IPS DF 6.9 (cell line): ENCODE measurements around the gene KRT2.
"Not testable (repeated sequence)": the region's sequence is repeated elsewhere in the genome, so short reads cannot be mapped to it uniquely, and the experiment has no call there.

Experiments
- DNase-seq: peaks from one replicate; pipeline ENCODE4 v3.0.0-alpha.2; 2013; ENCODE audit warnings: low read depth, low spot score
- H3K27ac ChIP-seq: one replicate; pipeline ENCODE4 v1.5.1; 2013; ENCODE audit warnings: low read length, control low read depth
- H3K27me3 ChIP-seq: 2 replicates; pipeline ENCODE4 v1.6.1; 2013; ENCODE audit warnings: mild to moderate bottlenecking, low read length; ENCODE audit not compliant: control insufficient read depth, insufficient read depth
- H3K36me3 ChIP-seq: 2 replicates; pipeline ENCODE4 v1.6.1; 2013; ENCODE audit warnings: low read length; ENCODE audit not compliant: control insufficient read depth, insufficient read depth
- H3K4me1 ChIP-seq: 2 replicates; pipeline ENCODE4 v1.6.1; 2013; ENCODE audit warnings: low read length; ENCODE audit not compliant: control insufficient read depth, insufficient read depth
- H3K4me3 ChIP-seq: 2 replicates; pipeline ENCODE4 v1.5.1; 2013; ENCODE audit warnings: mild to moderate bottlenecking, low read length
- H3K9me3 ChIP-seq: 2 replicates; pipeline ENCODE4 v1.6.1; 2013; ENCODE audit warnings: low read length, inconsistent platforms; ENCODE audit not compliant: control insufficient read depth, insufficient read depth
- WGBS: extraction: QIAGEN DNeasy Blood & Tissue Kit; methylation state at CpG from one replicate; pipeline ENCODE4 v1.1.7; 2013; ENCODE audit warnings: mixed read lengths, missing lambda C conversion rate; ENCODE audit not compliant: insufficient read length, insufficient coverage; 5-methylcytosine and 5-hydroxymethylcytosine counted together

The KRT2 gene

DNA sequence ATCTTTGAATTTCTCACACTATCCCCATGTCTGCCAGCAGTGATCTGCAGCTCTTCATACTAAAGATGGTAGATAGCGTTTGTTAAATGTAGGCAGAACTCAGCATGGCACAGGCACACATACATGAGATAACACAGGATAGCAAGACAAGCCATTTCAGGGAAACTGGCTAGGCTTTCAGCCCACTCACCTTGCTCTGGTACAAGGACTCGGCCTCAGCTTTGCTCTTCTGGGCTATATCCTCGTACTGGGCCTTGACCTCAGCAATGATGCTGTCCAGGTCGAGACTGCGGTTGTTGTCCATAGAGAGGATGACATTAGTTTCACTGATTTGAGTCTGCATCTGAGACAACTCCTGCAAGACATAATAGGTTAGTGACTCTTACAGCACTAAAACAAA is 25.1 kb upstream of the KRT2 start:
- H3K27ac ChIP-seq, result no peak overlapping the region
- DNase-seq, result no peak
- no peaks in the 10 kb centered on the region for H3K27me3 ChIP-seq
- H3K4me3 ChIP-seq, result no peak overlapping the region
- H3K36me3 ChIP-seq, result no peaks in the 10 kb centered on the region
- no peaks in the 10 kb centered on the region for H3K9me3 ChIP-seq
- no CpG with 5 or more reads among the region's 5 CpGs for WGBS
- H3K4me1 ChIP-seq, result no peaks in the 10 kb centered on the region

DNA sequence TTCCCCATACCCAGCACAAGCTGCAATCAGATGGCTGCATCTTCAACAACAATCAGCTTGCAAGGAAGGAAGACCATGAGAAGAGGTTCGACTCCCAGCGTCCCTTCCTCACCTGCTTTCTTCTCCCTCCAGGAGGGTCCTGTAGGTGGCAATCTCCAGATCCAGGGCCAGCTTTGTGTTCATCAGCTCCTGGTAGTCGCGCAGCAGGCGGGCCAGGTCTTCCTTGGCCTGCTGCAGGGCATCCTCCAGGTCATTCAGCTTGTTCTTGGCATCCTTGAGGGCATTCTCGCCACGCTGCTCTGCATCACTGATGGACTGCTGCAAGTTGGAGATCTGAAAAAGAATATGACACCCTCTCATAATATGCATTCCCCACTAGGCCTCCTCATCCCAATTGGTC is 24.2 kb upstream of the KRT2 start:
- Histone ChIP-seq H3K4me3 (no peak overlapping the region), H3K36me3 (no peaks in the 10 kb centered on the region), H3K27ac (no peak overlapping the region), H3K27me3 (no peaks in the 10 kb centered on the region), H3K9me3 (no peaks in the 10 kb centered on the region), H3K4me1 (no peaks in the 10 kb centered on the region)
- no CpG with 5 or more reads among the region's 7 CpGs for WGBS
- DNase-seq, result no peak

DNA sequence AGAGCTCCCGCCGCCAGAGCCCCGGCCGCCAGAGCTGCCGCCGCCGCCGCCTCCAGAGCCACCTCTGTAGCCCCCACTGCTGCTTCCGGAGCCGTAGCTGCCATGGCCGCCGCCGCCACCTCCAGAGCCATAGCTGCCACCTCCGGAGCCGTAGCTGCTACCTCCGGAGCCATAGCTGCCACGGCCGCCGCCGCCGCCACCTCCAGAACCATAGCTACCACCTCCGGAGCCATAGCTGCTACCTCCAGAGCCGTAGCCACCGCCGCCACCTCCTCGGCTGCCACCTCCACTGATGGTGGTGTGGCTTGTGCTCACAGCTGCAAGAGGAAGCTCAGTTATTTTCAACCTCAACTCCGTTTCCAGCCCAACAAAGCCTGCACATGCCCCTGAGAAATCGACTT is 23.3 kb upstream of the KRT2 start:
- WGBS, result no CpG with 5 or more reads among the region's 28 CpGs
- no peaks in the 10 kb centered on the region for H3K36me3 ChIP-seq
- no peak overlapping the region for H3K27ac ChIP-seq
- DNase-seq, result no peak
- H3K4me1 ChIP-seq, result no peaks in the 10 kb centered on the region
- H3K27me3 ChIP-seq, result no peaks in the 10 kb centered on the region
- H3K4me3 ChIP-seq, result no peak overlapping the region
- H3K9me3 ChIP-seq, result no peaks in the 10 kb centered on the region

DNA sequence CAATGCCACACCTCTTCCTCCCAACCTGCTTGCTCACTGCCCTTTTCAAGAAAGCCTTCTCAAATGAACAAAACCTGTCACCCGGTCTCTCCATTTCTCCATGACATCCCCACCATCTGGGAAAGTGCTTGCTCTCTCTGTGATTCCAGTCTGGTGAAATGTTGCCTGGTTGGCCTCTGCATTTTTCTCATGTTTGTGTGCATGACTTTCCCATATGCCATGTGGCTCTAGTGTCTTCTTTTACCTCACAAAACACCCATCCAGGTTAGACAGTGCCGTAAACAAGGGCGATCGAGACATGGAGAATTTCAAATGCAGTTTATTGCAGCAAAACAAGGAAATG is 22.4 kb upstream of the KRT2 start:
- no peaks in the 10 kb centered on the region for H3K4me1 ChIP-seq
- H3K27ac ChIP-seq, result no peak overlapping the region
- no CpG with 5 or more reads among the region's 4 CpGs for WGBS
- H3K27me3 ChIP-seq, result no peaks in the 10 kb centered on the region
- no peak overlapping the region for H3K4me3 ChIP-seq
- no peaks in the 10 kb centered on the region for H3K9me3 ChIP-seq
- no peaks in the 10 kb centered on the region for H3K36me3 ChIP-seq
- no peak for DNase-seq

DNA sequence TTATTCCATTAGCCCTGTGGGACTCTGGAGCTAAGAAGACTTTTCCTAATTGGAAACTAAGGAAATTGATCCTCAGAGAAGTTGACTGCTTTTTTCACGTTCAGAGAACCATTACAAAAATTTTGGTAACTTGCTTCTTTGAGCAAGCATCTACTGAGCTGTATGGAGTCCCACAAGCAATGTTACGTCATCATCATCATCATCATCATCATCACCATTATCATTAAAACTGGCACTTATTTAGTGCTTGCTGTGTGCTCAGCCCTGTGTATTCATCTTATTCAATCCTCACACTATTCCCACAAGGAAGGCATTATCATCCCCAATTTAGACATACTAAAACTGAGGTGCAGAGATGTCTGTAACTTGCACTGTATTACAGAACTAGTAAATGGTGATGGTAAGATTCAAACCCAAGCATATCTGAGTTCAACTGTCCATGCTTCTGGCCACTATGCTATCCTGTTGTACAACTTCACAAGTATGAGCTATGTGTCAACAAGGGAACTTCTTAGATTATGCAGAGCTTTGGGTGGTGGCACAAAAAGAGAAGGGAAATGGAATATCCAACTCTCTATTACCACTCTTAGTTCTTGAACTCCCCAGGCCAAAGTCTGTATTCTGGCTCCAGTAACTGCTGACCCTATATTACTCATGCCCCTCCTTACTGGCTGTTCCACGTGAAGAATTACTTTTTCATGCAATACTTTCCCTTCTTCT is 21.9 kb upstream of the KRT2 start:
- no peak for DNase-seq
- Histone ChIP-seq H3K4me1 (no peaks in the 10 kb centered on the region), H3K27ac (no peak overlapping the region), H3K27me3 (no peaks in the 10 kb centered on the region), H3K4me3 (no peak overlapping the region), H3K9me3 (no peaks in the 10 kb centered on the region), H3K36me3 (no peaks in the 10 kb centered on the region)
- WGBS, result no CpG with 5 or more reads among the region's 3 CpGs

DNA sequence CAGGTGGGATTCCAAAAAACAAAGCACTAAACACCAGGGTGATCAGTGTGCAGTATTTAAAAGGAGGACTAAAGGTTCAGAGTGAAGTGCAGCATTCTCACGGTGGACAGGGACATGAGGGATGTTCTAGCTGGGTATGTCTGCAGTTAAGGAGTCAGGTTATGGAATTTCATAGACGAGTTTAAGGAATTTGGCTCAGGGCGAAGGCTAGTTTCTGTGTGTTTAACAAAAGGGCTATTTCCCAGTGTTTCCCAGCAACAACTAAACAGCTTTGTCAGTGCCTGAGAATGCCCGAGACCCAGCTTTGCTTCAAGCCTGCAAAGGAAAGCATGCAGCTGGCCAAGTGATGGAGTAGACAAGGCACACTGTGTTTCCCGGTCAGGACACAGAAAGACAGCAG is 21.2 kb upstream of the KRT2 start:
- H3K27ac ChIP-seq, result no peak overlapping the region
- H3K9me3 ChIP-seq, result no peaks in the 10 kb centered on the region
- H3K4me3 ChIP-seq, result no peak overlapping the region
- H3K27me3 ChIP-seq, result no peaks in the 10 kb centered on the region
- DNase-seq, result no peak
- WGBS, result no CpG with 5 or more reads among the region's 5 CpGs
- no peaks in the 10 kb centered on the region for H3K4me1 ChIP-seq
- no peaks in the 10 kb centered on the region for H3K36me3 ChIP-seq

DNA sequence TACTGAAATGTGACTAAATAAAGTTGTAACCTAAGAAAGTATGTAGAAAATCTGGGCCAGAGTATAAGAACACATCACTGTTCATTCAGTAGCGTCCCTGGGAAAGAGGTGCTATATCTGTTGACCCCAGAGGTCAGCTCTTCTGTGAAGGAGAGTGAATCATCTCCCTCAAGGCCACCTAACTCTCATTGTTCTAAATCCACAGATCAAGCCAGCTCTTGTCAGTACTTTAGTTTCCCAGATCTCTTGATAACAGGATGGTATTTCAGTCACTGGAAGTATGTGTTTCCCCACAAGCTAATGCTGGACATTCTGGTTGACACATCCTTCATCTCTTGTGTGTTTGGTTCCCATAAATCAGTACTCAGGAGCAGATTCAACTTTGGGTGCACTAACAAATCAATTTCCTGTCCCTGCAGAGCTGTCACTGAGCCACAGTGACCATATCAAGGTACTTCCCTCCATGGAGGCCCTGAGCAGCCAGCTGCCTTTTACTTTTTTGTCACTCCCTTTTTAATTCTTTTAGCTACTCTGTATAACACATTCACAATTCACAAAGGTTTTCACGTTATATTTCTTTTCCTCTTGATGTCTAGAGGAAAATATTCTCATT is 20.4 kb upstream of the KRT2 start:
- no peaks in the 10 kb centered on the region for H3K9me3 ChIP-seq
- WGBS, result no CpG with 5 or more reads among the region's 2 CpGs
- no peaks in the 10 kb centered on the region for H3K36me3 ChIP-seq
- no peaks in the 10 kb centered on the region for H3K27me3 ChIP-seq
- DNase-seq, result no peak
- H3K4me1 ChIP-seq, result no peaks in the 10 kb centered on the region
- no peak overlapping the region for H3K27ac ChIP-seq
- no peak overlapping the region for H3K4me3 ChIP-seq

DNA sequence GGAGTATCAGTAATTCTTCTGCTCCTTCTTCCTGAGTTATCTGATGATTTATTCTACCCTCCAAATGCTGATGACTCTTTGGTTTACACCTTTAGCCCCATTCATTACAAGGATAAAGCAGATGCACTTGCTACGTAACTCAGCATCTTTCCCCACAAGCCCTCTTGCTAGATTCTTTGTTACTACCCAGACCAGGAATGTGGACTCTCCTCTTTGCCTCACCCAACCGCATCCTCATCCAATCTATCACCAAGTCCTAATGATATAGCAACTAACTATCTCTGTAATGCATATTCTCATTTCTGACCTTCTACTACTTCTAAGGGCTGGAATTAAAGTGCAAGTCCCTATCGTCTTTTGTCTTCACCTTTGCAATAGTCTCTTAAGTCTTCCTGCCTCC is 18.9 kb upstream of the KRT2 start:
- Histone ChIP-seq H3K27me3 (no peaks in the 10 kb centered on the region), H3K36me3 (no peaks in the 10 kb centered on the region), H3K27ac (no peak overlapping the region), H3K4me3 (no peak overlapping the region), H3K9me3 (no peaks in the 10 kb centered on the region), H3K4me1 (no peaks in the 10 kb centered on the region)
- no peak for DNase-seq
- WGBS, result no CpG with 5 or more reads among the region's 3 CpGs

DNA sequence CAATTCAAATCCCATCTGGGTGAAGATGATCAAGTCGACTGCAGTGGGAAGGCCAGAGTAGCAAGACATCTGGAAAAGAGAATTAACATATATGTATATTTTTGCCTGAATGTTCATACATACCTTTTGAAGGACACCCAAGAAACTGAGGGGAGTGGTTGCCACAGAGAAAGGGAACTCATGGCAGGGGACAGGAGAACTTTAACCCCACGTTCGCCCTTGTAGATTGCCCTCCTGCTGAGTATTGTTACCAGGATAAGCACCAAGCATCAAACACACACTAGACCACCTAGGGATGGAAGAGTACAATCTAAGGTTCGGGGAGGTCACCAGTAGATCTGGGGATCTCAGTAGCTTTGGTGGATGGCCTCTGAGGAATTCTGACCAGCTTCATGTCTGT is 18.5 kb upstream of the KRT2 start:
- WGBS, result no CpG with 5 or more reads among the region's 4 CpGs
- H3K9me3 ChIP-seq, result no peaks in the 10 kb centered on the region
- no peak overlapping the region for H3K4me3 ChIP-seq
- no peaks in the 10 kb centered on the region for H3K36me3 ChIP-seq
- no peaks in the 10 kb centered on the region for H3K4me1 ChIP-seq
- H3K27ac ChIP-seq, result no peak overlapping the region
- no peak for DNase-seq
- no peaks in the 10 kb centered on the region for H3K27me3 ChIP-seq

DNA sequence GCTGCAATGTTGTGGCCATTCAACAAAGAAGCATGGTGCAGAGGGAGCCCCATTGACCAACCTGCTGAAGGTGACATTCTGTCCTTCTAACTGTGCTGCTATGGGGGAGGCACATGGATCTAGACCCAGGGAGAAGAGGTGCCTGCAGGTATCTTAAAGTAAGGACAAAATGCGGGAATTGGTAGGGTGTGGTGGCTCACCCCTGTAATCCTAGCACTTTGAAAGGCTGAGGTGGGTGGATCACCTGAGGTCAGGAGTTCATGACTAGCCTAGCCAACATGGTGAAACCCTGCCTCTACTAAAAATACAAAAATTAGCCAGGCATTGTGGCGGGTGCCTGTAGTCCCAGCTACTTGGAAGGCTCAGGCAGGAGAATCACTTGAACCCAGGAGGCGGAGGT is 17.9 kb upstream of the KRT2 start:
- not testable (repeated sequence) for DNase-seq, H3K36me3 ChIP-seq, H3K9me3 ChIP-seq, H3K27me3 ChIP-seq, H3K27ac ChIP-seq, H3K4me3 ChIP-seq, H3K4me1 ChIP-seq
- no CpG with 5 or more reads among the region's 3 CpGs for WGBS

DNA sequence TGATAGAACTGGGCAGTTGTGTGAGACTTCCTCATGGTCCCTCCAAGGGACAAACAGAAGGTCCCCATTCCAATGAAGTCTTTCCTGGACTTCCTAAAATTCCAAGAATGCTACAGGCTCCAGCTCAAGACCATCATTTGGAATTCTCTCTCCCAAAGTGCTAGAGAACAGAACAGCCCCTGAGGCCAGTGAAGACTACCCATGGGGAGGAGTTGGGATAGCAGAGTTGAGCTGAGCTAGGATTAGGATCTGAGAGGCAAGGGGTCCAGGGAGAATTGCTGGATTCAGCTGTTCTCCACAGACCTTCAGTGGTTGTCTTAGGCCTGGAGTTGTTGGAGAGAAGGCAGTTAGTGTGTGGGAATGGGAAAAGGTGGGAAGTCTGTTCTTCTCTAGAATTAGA is 17.4 kb upstream of the KRT2 start:
- H3K4me1 ChIP-seq, result no peaks in the 10 kb centered on the region
- DNase-seq, result no peak

More for the DNA sequence above, 17.4 kb upstream of the KRT2 start:
- Histone ChIP-seq H3K27ac (no peak overlapping the region), H3K27me3 (no peaks in the 10 kb centered on the region), H3K4me3 (no peak overlapping the region), H3K36me3 (no peaks in the 10 kb centered on the region), H3K9me3 (no peaks in the 10 kb centered on the region)
